ENCODE results near the gene SI. TPM values are rescaled to one million over a fixed set of nuclear protein-coding genes. Genes with fewer than 3 reads are reported as not detected.

SI gene
- total RNA-seq, 2 donors from 2014 or later = not detected

- Histone ChIP-seq H3K27ac (no peak overlapping the region), H3K4me3 (no peak overlapping the region), H3K36me3 (no peaks in the 10 kb centered on the region), H3K9me3 (no peaks in the 10 kb centered on the region), H3K27me3 (replicated peaks; ENCODE audit: insufficient read depth) (no peaks in the 10 kb centered on the region), H3K4me1 (ENCODE audit: control insufficient read depth in 1 of 2, low read depth in 2 of 2) (no peaks in the 10 kb centered on the region)
- ATAC-seq (ENCODE audit: insufficient number of reproducible peaks, low FRiP score, low read depth) (no peak), DNase-seq (ENCODE audit: low spot score) (no peak)
- TF ChIP-seq CTCF (IDR thresholded peaks at IDR 0.05) = no peak
Measured at GRCh38 chr3:165081183-165081582, 2.9 kb upstream of the SI start.

- Histone ChIP-seq H3K27ac (no peak overlapping the region), H3K4me3 (no peak overlapping the region), H3K9me3 (no peaks in the 10 kb centered on the region), H3K36me3 (no peaks in the 10 kb centered on the region), H3K4me1 (ENCODE audit: control insufficient read depth in 1 of 2, low read depth in 2 of 2) (no peaks in the 10 kb centered on the region), H3K27me3 (replicated peaks; ENCODE audit: insufficient read depth) (no peaks in the 10 kb centered on the region)
- TF ChIP-seq CTCF (IDR thresholded peaks at IDR 0.05) = no peak
- DNase-seq (ENCODE audit: low spot score) = no peak
- ATAC-seq (ENCODE audit: insufficient number of reproducible peaks, low FRiP score, low read depth) = no peak
Measured at GRCh38 chr3:165075695-165076094, 2.6 kb downstream of the SI start.

GRCh38 chr3:165070682-165071081 lies 7.6 kb downstream of the SI start:
- Histone ChIP-seq H3K27ac (no peak overlapping the region), H3K4me3 (no peak overlapping the region), H3K27me3 (replicated peaks; ENCODE audit: insufficient read depth) (no peaks in the 10 kb centered on the region), H3K9me3 (no peaks in the 10 kb centered on the region), H3K36me3 (no peaks in the 10 kb centered on the region), H3K4me1 (ENCODE audit: control insufficient read depth in 1 of 2, low read depth in 2 of 2) (no peaks in the 10 kb centered on the region)
- DNase-seq (ENCODE audit: low spot score) (no peak), ATAC-seq (ENCODE audit: insufficient number of reproducible peaks, low FRiP score, low read depth) (no peak)
- TF ChIP-seq CTCF (IDR thresholded peaks at IDR 0.05) = no peak

GRCh38 chr3:165056510-165056909 lies 21.8 kb downstream of the SI start:
- Histone ChIP-seq H3K9me3 (no peaks in the 10 kb centered on the region), H3K27me3 (replicated peaks; ENCODE audit: insufficient read depth) (no peaks in the 10 kb centered on the region), H3K4me3 (no peak overlapping the region), H3K27ac (no peak overlapping the region), H3K36me3 (no peaks in the 10 kb centered on the region), H3K4me1 (ENCODE audit: control insufficient read depth in 1 of 2, low read depth in 2 of 2) (no peaks in the 10 kb centered on the region)
- no peak for ATAC-seq (ENCODE audit: insufficient number of reproducible peaks, low FRiP score, low read depth)
- no peak for DNase-seq (ENCODE audit: low spot score)
- TF ChIP-seq CTCF (IDR thresholded peaks at IDR 0.05) = no peak

- no peaks in the 10 kb centered on the region for H3K9me3 ChIP-seq
- TF ChIP-seq CTCF (IDR thresholded peaks at IDR 0.05) = no peak
- no peaks in the 10 kb centered on the region for H3K36me3 ChIP-seq
- no peaks in the 10 kb centered on the region for H3K27me3 ChIP-seq (replicated peaks; ENCODE audit: insufficient read depth)
- H3K4me3 ChIP-seq = no peak overlapping the region
- DNase-seq (ENCODE audit: low spot score) (no peak), ATAC-seq (ENCODE audit: insufficient number of reproducible peaks, low FRiP score, low read depth) (no peak)
- no peaks in the 10 kb centered on the region for H3K4me1 ChIP-seq (ENCODE audit: control insufficient read depth in 1 of 2, low read depth in 2 of 2)
- no peak overlapping the region for H3K27ac ChIP-seq
Measured at GRCh38 chr3:165040186-165040585, 38.1 kb downstream of the SI start.

Data from thoracic aorta (tissue), 2 donors.